Transverse colon (tissue), 4 donors: ENCODE data around the gene OR5T2. TPM values are rescaled to one million over a fixed set of nuclear protein-coding genes. Genes with fewer than 3 reads are reported as not detected.
"Not testable (repeated sequence)": the region's sequence is repeated elsewhere in the genome, so short reads cannot be mapped to it uniquely, and the experiment has no call there.

Experiments
- DNase-seq: peaks from one replicate; pipeline ENCODE4 v3.0.0-alpha.2; 2019
- H3K27ac ChIP-seq, 4 donors: fragments of 200-600 bp; sonication (generic); 2 replicates each; pipeline ENCODE4 v1.5.1; 2016 to 2018; ENCODE audit warnings: inconsistent platforms in 4 of 4
- H3K27me3 ChIP-seq: fragments of 200-600 bp; sonication (generic); 2 replicates; pipeline ENCODE4 v1.5.1; 2017; ENCODE audit warnings: inconsistent platforms
- H3K36me3 ChIP-seq, 4 donors: fragments of 200-600 bp; sonication (generic); 2 replicates each; pipeline ENCODE4 v1.5.1; 2017 to 2019; ENCODE audit warnings: inconsistent platforms in 4 of 4
- H3K4me1 ChIP-seq, 4 donors: fragments of 200-600 bp; sonication (generic); 2 replicates each; pipeline ENCODE4 v1.5.1; 2017 to 2020; ENCODE audit warnings: inconsistent platforms in 4 of 4
- H3K4me3 ChIP-seq, 4 donors: fragments of 200-600 bp; sonication (generic); 1 replicate in 1 of 4; 2 replicates in 3 of 4; pipeline versions ENCODE4 v1.5.1 to v1.6.1; 2017 to 2019; ENCODE audit warnings: inconsistent platforms in 4 of 4
- H3K9me3 ChIP-seq, 2 donors: fragments of 200-600 bp; sonication (generic); 2 replicates each; pipeline ENCODE4 v1.5.1; 2017 to 2019; ENCODE audit warnings: inconsistent platforms in 2 of 2
- CTCF ChIP-seq, 5 experiments: fragments of 200-600 bp in 3 of 5; fragments of 450-650 bp in 2 of 5; sonication (generic) in 3 of 5; IDR thresholded peaks; 1 replicate in 2 of 5; 2 replicates in 3 of 5; pipeline ENCODE4 v1.5.1; 2016 to 2017; ENCODE audit warnings: antibody characterized with exemption in 5 of 5, inconsistent platforms in 3 of 5, mild to moderate bottlenecking in 2 of 5, moderate library complexity in 1 of 5
- EP300 ChIP-seq: sonication (generic); formaldehyde crosslinking; IDR thresholded peaks from one replicate; pipeline ENCODE4 v1.6.1; 2017; ENCODE audit warnings: antibody characterized with exemption, low read depth
- POLR2A ChIP-seq: fragments of 450-650 bp; IDR thresholded peaks from one replicate; pipeline ENCODE4 v1.6.1; 2016; ENCODE audit warnings: antibody characterized with exemption, mild to moderate bottlenecking, moderate library complexity
- POLR2AphosphoS5 ChIP-seq, 3 donors: sonication (generic); formaldehyde crosslinking; IDR thresholded peaks; one replicate each; pipeline ENCODE4 v1.6.1; 2016; ENCODE audit warnings: antibody characterized with exemption in 3 of 3
- WGBS, 2 donors: methylation state at CpG; one replicate each; pipeline ENCODE4 v1.1.5; 2018; ENCODE audit warnings: low coverage in 1 of 2; 5-methylcytosine and 5-hydroxymethylcytosine counted together
- in situ Hi-C, 4 donors: fragments of 200-750 bp; cut with MboI; loops; one replicate each; pipeline versions ENCODE4 v1.15.0 to v1.15.1; 2017; ENCODE audit warnings: low sequenced_read_pairs in 3 of 4, low pct_ligation_motif_present in 1 of 4, low pct_unique_long_range_greater_than_20kb in 1 of 4
- intact Hi-C: fragments of 100-400 bp; cut with DNase I; formaldehyde crosslinking; loops from one replicate; pipeline ENCODE4 v1.15.1; 2023; ENCODE audit warnings: low total_unique reads
- total RNA-seq, 4 donors: library from RNA; depleted of rRNA; stranded (reverse); fragments of >200 nt; gene quantifications; one replicate each; pipeline ENCODE4 v1.1.0, GENCODE V29; 2016

OR5T2 gene
- not detected for total RNA-seq

GRCh38 chr11:56234155-56234554, at the start of gene OR5T2:
TSS of gene OR5T2 (minus strand) at chr11:56234255. CDS start at chr11:56233062, 1,193 bp downstream.
- DNase-seq = no peak

GRCh38 chr11:56273854-56274253, 39.8 kb upstream of the OR5T2 start, which contains the start of gene OR5T1:
TSS of gene OR5T1 (plus strand) at chr11:56274154. CDS start at chr11:56275639, 1,485 bp downstream.
- Histone ChIP-seq H3K4me3 (no peak within 1 kb of the TSS), H3K36me3 (no peaks in the 10 kb centered on the region), H3K27ac (no peak within 1 kb of the TSS), H3K9me3 (no peaks in the 10 kb centered on the region), H3K27me3 (no peaks in the 10 kb centered on the region), H3K4me1 (no peaks in the 10 kb centered on the region)
- in situ Hi-C loops (no loop called here), intact Hi-C loops (no loop called here)
- no peak for DNase-seq
- TF ChIP-seq POLR2A = no peak

More at GRCh38 chr11:56234155-56234554, at the start of gene OR5T2:
- H3K27ac ChIP-seq = no peak within 1 kb of the TSS
- no peak within 1 kb of the TSS for H3K4me3 ChIP-seq
- in situ Hi-C loops (no loop called here), intact Hi-C loops (no loop called here)
- H3K9me3 ChIP-seq = no peaks in the 10 kb centered on the region
- TF ChIP-seq POLR2AphosphoS5 (IDR thresholded peaks at IDR 0.05) (no peak), POLR2A (no peak), CTCF (IDR thresholded peaks at IDR 0.05) (no peak), EP300 (no peak)
- H3K4me1 ChIP-seq = no peaks in the 10 kb centered on the region
- H3K36me3 ChIP-seq = no peaks in the 10 kb centered on the region
- 43 to 71% methylated on average over 1 of the region's 1 CpG for WGBS, 2 donors
- no peaks in the 10 kb centered on the region for H3K27me3 ChIP-seq

- 41 to 43% methylated on average over 3 of the region's 3 CpGs for WGBS, 2 donors
- Histone ChIP-seq H3K9me3 (peaks cover 0 to 4% of the 10 kb centered on the region in 2 donors), H3K4me3 (no peak overlapping the region), H3K36me3 (no peaks in the 10 kb centered on the region), H3K27ac (no peak overlapping the region), H3K27me3 (no peaks in the 10 kb centered on the region), H3K4me1 (no peaks in the 10 kb centered on the region)
- intact Hi-C loops (no loop called here), in situ Hi-C loops (no loop called here)
- no peak for DNase-seq
- no peak for TF ChIP-seq POLR2A
- no peak for TF ChIP-seq POLR2AphosphoS5 (IDR thresholded peaks at IDR 0.05)
- TF ChIP-seq CTCF (IDR thresholded peaks at IDR 0.05) = no peak
- TF ChIP-seq EP300 = no peak
Observed at GRCh38 chr11:56271092-56271491, 37.0 kb upstream of the OR5T2 start.

GRCh38 chr11:56251954-56252353, 17.9 kb upstream of the OR5T2 start, which contains the start of gene OR5T3:
TSS of gene OR5T3 (plus strand) at chr11:56252254. CDS start at chr11:56252254, 0 bp downstream.
- TF ChIP-seq CTCF (IDR thresholded peaks at IDR 0.05) (no peak), POLR2A (no peak), EP300 (no peak), POLR2AphosphoS5 (IDR thresholded peaks at IDR 0.05) (no peak)
- intact Hi-C loops = no loop called here
- in situ Hi-C loops = no loop called here
- no peaks in the 10 kb centered on the region for H3K27me3 ChIP-seq
- DNase-seq = no peak
- H3K9me3 ChIP-seq = no peaks in the 10 kb centered on the region
- no peak within 1 kb of the TSS for H3K27ac ChIP-seq
- H3K4me3 ChIP-seq = no peak within 1 kb of the TSS
- H3K4me1 ChIP-seq = no peaks in the 10 kb centered on the region
- H3K36me3 ChIP-seq = no peaks in the 10 kb centered on the region

GRCh38 chr11:56219735-56220134, 14.3 kb downstream of the OR5T2 start:
- H3K4me3 ChIP-seq, H3K4me1 ChIP-seq, DNase-seq, H3K27me3 ChIP-seq, H3K9me3 ChIP-seq, in situ Hi-C loops, H3K27ac ChIP-seq, intact Hi-C loops, H3K36me3 ChIP-seq: not testable (repeated sequence)
- WGBS, 2 donors = 69% methylated on average over 5 of the region's 5 CpGs; no CpG with 5 or more reads in 1 of the 2 donors
